Ovary (tissue), 3 donors: ENCODE data around the gene GNG12.

Source experiments
- CTCF ChIP-seq, 3 donors: fragments of 450-650 bp in 2 of 3; fragments of 200-600 bp in 1 of 3; IDR thresholded peaks; one replicate each; pipeline versions ENCODE4 v1.5.1 to v1.8.0; 2016 to 2022; ENCODE audit warnings: antibody characterized with exemption in 3 of 3, mild to moderate bottlenecking in 1 of 3
- EP300 ChIP-seq: sonication (generic); formaldehyde crosslinking; IDR thresholded peaks from one replicate; pipeline ENCODE4 v1.6.1; 2017; ENCODE audit warnings: antibody characterized with exemption
- POLR2A ChIP-seq: fragments of 450-650 bp; IDR thresholded peaks from one replicate; pipeline ENCODE4 v1.6.1; 2017; ENCODE audit warnings: antibody characterized with exemption, mild to moderate bottlenecking, moderate library complexity
- donor health status: DM: no; HTN: no; CAD: no.

DNA sequence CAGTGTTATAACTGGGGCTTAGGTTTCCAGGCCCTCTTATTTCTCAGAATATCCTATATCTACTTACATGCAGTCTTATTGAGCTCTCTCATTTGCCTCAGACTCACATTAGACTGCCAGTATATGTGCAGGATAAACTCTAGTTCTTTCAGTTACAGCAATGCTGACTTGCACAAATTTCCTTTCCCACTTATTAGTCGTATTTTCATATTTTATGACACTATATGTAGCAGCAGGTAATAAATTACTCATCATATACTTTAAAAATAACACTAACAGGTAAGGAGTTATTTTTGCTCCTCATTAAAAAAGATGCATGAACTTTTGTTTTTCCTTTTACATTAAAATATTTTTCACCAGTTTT lies 82.6 kb downstream of the GNG12 start:
- TF ChIP-seq CTCF (IDR thresholded peaks at IDR 0.05): no peak
- no peak for TF ChIP-seq POLR2A
- TF ChIP-seq EP300: no peak
